NCI-H446 treated with DMSO at 0.1 percent for 48 hours (cell line): ENCODE measurements around the gene N4BP3.
A peak's percentile ranks its signal among the peaks of the same experiment; 100 is the strongest.
"Not testable (repeated sequence)": the region's sequence is repeated elsewhere in the genome, so short reads cannot be mapped to it uniquely, and the experiment has no call there.

Experiments
- DNase-seq: peaks from one replicate; lab custom pipeline; 2025; lab: John Stamatoyannopoulos, UW

N4BP3 gene

DNA sequence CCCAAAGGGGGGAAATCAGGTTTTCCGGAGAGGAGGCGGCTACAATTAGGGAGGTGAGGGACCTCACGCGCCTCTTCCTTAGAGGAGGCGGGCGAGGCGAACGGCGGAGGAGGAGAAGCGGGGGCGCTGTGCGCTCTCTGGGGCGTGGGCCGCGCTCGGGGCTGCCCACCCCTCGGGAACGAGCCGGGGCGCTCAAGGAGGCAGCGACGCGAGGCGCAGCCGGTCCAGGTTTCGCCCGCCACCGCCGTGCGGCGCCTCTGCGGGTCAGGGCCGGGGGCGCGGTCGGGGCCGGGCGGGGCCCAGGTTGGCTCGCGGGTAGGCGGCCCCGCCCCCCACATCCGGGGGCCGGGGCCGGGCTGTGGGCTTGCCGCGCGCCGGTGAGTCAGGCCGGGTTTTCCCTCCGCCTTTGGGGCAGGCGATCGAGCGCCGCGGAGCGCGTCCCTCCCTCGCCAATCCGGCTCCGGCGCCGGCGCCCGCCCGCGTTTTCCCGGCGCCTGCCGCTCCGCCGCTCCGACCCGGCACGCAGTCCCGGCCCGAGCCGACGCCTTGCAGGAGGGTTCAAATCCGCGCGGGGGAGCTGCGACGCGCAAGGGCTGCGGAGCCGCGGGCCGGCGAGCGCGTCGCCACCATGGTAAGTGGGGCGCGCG is at the start of gene N4BP3:
TSS of gene N4BP3 (plus strand) at position 392 of the 647 bp plus-strand sequence. CDS start 6,052 bp downstream, outside the sequence.
- DNase-seq: no peak

- DNase-seq: no peak
Observed at GRCh38 chr5:178067755-178068154, 45.6 kb upstream of the N4BP3 start.

GRCh38 chr5:178068293-178068692 is 45.0 kb upstream of the N4BP3 start:
- DNase-seq: peak; percentile 7

DNA sequence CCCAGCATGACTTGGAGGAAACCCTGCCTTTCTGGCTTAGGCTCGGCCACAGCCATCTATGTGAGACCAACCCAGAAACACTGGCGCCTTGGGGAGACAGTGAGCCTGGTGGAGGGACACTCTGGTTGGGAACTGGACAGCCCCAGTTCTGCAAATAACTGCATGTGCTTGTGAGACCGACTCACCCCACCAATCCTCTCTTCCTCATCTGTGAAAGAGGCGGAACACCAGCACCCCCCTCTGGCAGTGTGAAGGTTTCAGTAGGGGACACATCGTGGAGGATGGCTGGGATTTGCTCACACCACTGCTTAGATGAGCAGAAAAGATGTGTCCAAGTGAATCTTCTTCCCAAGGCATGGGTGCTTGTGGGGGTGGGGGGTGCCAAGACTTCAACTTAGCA is 43.4 kb upstream of the N4BP3 start:
- no peak for DNase-seq

- no peak for DNase-seq
Observed at GRCh38 chr5:178071108-178071507, 42.2 kb upstream of the N4BP3 start.

- DNase-seq: no peak
Observed at GRCh38 chr5:178072749-178073148, 40.6 kb upstream of the N4BP3 start.

- DNase-seq: no peak
Observed at GRCh38 chr5:178074266-178074952, 38.9 kb upstream of the N4BP3 start.

GRCh38 chr5:178076965-178077364 is 36.4 kb upstream of the N4BP3 start:
- not testable (repeated sequence) for DNase-seq

DNA sequence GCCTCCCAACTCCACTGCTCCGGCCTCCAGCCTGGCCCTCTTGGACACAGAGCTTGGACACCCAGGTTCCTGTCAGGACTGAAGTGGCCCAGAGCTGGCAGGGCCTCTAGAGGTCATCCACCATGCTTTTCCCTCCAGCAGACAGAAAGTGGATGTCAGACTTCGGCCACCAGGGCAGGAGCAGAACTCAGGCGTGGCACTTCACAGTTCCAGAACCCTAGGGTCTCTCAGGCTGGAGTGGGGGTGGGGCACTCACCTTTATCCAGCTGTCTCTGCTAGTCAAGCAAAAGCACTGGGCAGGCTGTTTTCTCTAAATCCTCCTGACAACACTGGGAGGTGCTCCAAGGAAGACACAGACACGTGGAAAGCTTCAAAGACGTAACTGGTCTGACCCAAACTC is 35.6 kb upstream of the N4BP3 start:
- no peak for DNase-seq

GRCh38 chr5:178078197-178079010 is 34.9 kb upstream of the N4BP3 start:
- no peak for DNase-seq

DNA sequence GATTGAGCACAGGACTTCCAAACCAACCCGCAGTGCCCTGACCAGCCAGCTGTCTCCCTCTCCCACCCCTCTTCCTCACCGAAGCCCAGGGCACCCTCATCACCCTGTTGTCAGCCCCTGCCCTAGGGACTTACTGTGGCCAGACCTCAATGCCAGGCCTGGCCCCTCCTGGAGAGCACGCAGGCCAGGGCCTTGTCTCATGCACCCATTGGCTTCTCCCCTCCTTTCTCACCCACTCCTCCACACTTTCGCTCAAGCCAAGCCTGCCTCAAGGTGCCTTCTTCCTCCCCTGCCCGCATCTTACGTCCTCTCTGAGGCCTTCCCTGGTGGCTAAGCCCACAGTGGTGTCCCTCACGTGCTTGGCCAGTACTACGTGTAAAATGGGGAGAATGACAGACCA is 33.3 kb upstream of the N4BP3 start:
- no peak for DNase-seq

GRCh38 chr5:178080618-178081410 is 32.5 kb upstream of the N4BP3 start:
- no peak for DNase-seq

- DNase-seq: no peak
Observed at GRCh38 chr5:178081571-178082243, 31.6 kb upstream of the N4BP3 start.

GRCh38 chr5:178083922-178084321 is 29.4 kb upstream of the N4BP3 start:
- DNase-seq: no peak

DNA sequence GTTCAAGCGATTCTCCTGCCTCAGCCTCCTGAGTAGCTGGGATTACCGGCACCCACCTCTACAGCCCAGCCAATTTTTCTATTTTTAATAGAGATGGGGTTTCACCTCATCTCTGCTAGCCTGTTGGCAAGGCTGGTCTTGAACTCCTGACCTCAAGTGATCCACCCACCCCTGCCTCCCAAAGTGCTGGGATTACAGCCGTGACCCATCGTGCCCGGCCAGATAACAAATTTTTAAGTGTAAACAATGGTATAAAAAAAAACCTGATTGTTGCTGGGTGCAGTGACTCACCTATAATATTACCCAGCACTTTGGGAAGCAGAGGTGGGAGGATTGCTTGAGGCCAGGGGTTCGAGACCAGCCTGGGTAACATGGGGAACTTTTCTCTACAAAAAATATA is 28.0 kb upstream of the N4BP3 start:
- DNase-seq: no peak

DNA sequence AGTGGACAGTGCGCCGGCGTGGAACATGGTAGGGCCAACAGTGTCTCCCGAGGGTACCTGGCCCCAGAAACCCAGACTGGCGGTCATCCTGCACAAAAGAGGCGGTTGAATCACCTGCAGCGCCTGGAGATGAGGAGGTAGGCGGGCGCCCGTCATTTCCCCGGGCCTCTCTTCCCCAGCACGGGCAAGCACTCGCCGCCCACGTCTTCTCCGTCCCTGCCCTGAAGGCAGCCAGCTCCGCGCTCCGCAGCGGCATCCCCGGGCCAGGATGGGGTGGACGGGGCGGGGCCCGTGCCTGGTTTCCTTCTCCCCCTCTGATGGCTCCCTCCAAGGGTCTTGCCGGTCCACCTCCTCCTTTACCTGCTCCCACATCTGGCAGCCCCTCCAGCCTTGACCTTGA is 27.1 kb upstream of the N4BP3 start:
- DNase-seq: no peak

GRCh38 chr5:178087199-178087598 is 26.1 kb upstream of the N4BP3 start:
- not testable (repeated sequence) for DNase-seq

GRCh38 chr5:178090856-178091255 is 22.5 kb upstream of the N4BP3 start:
- DNase-seq: no peak

- no peak for DNase-seq
Observed at GRCh38 chr5:178093134-178093533, 20.2 kb upstream of the N4BP3 start.

DNA sequence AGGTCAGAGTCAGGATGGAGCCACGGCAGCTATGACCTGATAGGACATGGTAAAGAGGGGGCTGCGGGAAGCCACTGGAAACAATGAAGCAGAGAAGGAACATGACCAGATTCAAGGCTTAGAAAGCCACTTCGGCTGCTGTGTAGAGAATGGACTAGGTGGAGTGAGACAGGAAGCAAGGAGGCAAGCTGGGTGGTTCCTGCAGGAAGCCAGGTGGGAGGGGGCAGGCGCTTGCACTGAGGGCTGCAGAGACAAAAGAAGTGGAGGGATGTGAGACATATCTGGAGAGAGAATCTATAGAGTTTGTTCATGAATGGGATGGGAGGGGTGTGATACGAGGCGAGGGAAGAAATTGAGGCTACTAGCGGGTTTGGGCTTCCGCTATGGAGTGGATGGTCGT is 19.0 kb upstream of the N4BP3 start:
- DNase-seq: no peak

GRCh38 chr5:178098685-178099084 is 14.6 kb upstream of the N4BP3 start:
- no peak for DNase-seq

DNA sequence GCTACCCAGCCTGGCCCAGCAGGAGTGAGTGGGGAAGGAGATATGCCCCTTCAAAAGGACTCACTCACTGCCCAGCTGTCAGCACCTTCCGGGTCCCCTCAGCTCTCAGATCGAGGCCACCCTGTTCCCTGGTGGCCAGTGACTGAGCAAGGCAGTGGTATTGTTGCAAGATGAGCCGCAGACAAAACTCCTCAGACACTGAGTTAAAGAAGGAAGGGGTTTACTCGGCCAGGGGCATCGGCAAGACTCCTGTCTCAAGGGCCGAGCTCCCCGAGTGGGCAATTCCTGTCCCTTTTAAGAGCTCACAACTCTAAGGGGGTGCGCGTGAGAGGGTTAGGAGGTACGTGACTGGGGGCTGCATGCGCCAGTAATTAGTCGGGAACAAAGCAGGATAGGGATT is 9.7 kb upstream of the N4BP3 start:
- DNase-seq: no peak
